Activated CD4-positive, alpha-beta T cell treated with anti-CD3 and anti-CD28 coated beads, Interleukin-2, amount 10 ng/mL, durations not matched to agents 7 days and 5 days (primary cell): ENCODE data around the gene MACROD1. TPM values are rescaled to one million over a fixed set of nuclear protein-coding genes. Genes with fewer than 3 reads are reported as not detected.

Experiments
- CTCF ChIA-PET: fragments of 350-600 bp; sonication (Branson Sonifier 250); formaldehyde crosslinking; loops from one replicate; lab custom pipeline; 2021; ENCODE audit warnings: antibody characterized with exemption; lab: Charles Lee
- POLR2A ChIA-PET: fragments of 350-600 bp; sonication (Branson Sonifier 250); formaldehyde crosslinking; loops from one replicate; lab custom pipeline; 2021; ENCODE audit warnings: antibody characterized with exemption; lab: Charles Lee
- DNase-seq: peaks from one replicate; pipeline ENCODE4 v3.0.0-alpha.2; 2020
- H3K27ac Mint-ChIP-seq: one replicate; pipeline ENCODE4 v1.8.0; 2021; ENCODE audit warnings: mild to moderate bottlenecking, moderate library complexity, mixed read lengths
- H3K27me3 Mint-ChIP-seq: one replicate; pipeline ENCODE4 v1.8.0; 2021; ENCODE audit warnings: mixed read lengths
- H3K36me3 Mint-ChIP-seq: one replicate; pipeline ENCODE4 v1.8.0; 2021; ENCODE audit warnings: low read depth, mixed read lengths
- H3K4me1 Mint-ChIP-seq: one replicate; pipeline ENCODE4 v1.8.0; 2021; ENCODE audit warnings: mixed read lengths
- H3K4me3 Mint-ChIP-seq: one replicate; pipeline ENCODE4 v1.8.0; 2021; ENCODE audit warnings: mild to moderate bottlenecking, moderate library complexity, mixed read lengths
- H3K9me3 Mint-ChIP-seq: one replicate; pipeline ENCODE4 v1.8.0; 2021; ENCODE audit warnings: mixed read lengths
- total RNA-seq, 2 experiments: library from RNA; stranded (reverse); gene quantifications; one replicate each; pipeline ENCODE4 v1.2.3, GENCODE V29; 2021

The MACROD1 gene
- total RNA-seq, 2 experiments from 2014 or later = 9.2 to 11.6 TPM

DNA sequence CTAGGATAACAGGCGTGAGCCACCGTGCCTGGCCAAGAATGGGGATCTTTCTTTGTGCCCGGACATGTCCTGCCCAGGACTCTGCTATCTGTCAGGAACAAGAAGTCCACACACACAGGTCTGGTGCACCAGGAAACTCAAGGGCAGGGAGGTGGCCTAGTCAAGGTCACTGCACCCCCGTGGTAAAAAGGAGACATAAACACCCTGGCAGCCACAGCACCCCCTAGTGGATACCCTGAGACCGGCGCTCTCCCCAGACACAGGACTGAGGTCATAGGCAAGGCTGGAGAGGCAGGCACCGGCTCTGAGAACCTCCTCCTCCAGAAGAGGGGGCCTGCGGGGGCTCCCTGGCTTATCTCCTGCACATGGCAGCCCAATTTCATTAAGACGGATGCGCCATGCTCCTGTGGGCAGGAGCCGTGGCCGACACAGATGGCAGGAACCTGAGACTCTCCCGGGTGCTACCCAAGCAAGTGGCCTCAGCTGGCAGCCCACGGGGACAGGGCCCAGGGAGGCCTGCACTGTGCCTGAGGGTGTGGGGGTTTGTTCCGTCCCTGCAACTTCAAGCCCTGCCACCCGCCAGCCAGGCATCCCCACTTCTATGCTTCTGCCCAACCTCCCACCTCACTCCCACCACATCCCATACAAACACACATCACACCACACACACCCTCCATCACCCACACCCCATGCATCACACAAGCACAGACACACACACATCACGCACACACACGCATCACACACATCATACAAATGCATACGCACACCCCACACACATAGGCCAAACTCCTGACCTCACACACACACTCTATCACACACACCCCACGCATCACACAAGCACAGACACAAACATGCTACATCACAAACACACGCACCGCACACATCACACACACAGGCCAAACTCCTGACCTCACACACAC is 19.6 kb downstream of the MACROD1 start:
- Mint-ChIP-seq H3K27me3 (no peaks in the 10 kb centered on the region), H3K4me3 (no peak overlapping the region), H3K4me1 (peaks cover 20% of the 10 kb centered on the region), H3K9me3 (no peaks in the 10 kb centered on the region), H3K27ac (peak overlapping the region; percentile 72), H3K36me3 (no peaks in the 10 kb centered on the region)
- DNase-seq = peak; percentile 78
- POLR2A ChIA-PET = interaction anchor here (0.6 kb wide), 1 partner anchor 147 kb away, joined by 5 read pairs; no protein-coding TSS in a partner anchor
- CTCF ChIA-PET = no interaction called here

DNA sequence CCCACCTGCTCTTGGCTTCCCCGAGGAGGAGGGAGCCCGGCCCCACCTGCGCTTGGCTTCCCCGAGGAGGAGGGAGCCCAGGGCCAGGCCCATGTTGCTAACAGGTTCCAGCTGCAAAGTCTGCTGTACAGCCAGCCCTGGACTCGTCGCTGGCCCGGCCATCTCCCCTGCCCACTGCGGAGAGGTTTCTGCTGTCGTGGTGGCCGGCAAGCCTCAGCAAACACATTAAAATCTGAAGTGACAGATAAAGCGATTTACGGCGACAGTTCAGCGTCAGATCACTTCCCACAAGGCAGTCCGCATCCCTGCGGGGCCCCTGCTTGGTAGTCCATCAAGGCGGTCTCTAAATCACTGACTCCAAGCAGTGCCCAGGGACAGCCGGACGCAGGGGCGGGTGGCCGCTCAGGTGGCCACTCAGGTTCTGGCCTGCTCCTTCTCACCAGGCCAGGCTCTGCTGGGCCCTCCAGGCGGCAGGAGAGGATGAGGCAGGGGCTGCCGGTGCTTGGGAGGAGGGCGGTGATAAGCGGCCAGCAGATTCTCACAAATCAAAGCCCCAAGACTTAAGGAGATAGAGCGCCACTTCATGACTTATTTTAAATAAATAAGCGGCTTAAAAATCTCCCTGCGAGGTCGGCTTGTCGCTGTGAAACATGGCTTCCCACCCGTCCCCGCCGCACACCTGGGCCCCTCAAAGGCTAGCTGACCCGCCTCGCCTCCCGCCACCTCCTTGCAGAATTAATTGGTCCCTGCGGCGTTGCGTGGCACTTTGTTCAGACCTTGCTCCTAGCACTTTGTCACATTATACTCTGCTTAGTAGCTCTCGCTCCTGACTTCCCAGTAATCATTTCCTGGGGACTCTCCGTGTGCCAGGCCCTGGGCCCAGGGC is 21.1 kb downstream of the MACROD1 start:
- Mint-ChIP-seq H3K36me3 (no peaks in the 10 kb centered on the region), H3K9me3 (no peaks in the 10 kb centered on the region), H3K4me3 (no peak overlapping the region), H3K27ac (no peak overlapping the region), H3K27me3 (no peaks in the 10 kb centered on the region), H3K4me1 (peaks cover 20% of the 10 kb centered on the region)
- ChIA-PET CTCF (no interaction called here), POLR2A (no interaction called here)
- no peak for DNase-seq

DNA sequence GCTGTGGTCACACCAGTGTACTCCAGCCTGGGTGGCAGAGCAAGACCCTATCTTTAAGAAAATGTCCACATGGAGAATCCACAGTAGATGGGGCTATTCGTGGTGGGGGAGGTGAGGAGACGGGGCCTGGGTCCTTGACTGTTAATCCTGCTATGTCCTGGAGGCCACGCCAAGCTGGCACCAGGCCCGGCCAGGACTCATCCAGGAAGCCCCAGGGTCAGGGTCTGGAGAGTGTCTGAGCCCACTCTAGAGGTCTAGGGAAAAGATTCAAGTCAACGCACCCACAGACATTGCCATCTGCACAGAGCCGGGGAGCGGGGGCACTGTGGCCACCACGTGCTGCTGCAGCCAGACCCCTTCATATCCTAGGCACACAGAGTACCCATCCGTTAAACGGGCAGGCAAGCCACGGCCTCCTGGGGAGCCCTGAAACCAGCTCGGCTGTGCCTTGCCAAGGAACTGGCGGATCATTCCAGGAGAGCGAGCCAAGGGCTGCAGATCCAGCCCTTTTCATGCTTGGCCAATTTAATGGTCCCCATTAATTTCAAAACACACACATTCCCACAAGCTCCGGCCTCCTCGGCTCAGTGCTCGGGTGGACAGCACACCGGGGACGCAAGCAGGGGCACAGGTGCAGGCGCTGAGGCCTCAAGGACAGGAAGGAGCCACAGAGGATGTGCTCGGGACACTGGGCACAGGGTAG is 24.7 kb downstream of the MACROD1 start:
- Mint-ChIP-seq H3K4me3 (no peak overlapping the region), H3K27me3 (no peaks in the 10 kb centered on the region), H3K9me3 (no peaks in the 10 kb centered on the region), H3K4me1 (peaks cover 14% of the 10 kb centered on the region), H3K36me3 (no peaks in the 10 kb centered on the region), H3K27ac (peak overlapping the region; percentile 25)
- ChIA-PET CTCF (no interaction called here), POLR2A (no interaction called here)
- DNase-seq = no peak

DNA sequence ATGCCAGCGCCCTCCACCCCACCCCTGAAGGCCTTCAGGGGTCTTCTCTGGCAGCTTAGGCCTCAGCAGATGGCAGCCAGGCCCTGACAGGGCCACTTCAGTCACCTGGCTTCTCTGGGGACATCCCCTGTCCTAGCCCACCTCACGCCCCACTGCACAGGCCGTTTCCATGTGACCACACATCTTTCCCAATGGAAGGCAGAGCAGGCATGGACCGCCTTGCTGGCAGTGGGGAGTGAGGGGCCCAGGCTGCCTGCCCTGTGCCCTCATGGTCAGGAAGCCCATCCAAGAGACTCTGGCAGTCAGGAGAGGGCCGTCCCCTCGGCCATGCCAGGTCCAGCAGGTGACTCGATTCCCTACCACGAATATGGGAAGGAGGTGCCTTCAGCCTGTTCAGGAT is 25.8 kb downstream of the MACROD1 start:
- POLR2A ChIA-PET = no interaction called here
- Mint-ChIP-seq H3K36me3 (no peaks in the 10 kb centered on the region), H3K27me3 (no peaks in the 10 kb centered on the region), H3K9me3 (no peaks in the 10 kb centered on the region), H3K4me3 (no peak overlapping the region), H3K4me1 (peaks cover 11% of the 10 kb centered on the region), H3K27ac (no peak overlapping the region)
- CTCF ChIA-PET = no interaction called here
- no peak for DNase-seq

DNA sequence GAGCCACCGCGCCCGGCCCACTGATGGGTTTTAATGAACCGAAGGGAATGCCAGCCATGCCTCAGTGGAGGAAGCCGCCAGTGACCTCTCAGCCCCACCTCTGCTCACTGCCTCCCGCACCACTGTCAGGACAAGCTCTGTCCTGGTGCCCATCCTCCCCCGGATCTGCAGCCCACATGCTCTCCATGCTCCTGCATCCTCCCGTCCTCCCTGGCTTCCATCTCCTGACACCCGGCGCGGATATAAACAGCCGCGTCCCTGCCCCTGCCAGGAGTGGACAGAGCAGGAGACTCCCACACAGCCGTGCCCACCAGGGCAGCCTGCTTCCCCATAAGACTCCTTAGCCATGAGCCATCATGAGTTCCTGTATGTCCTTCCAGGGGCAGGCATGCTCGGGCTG is 26.9 kb downstream of the MACROD1 start:
- peaks cover 10% of the 10 kb centered on the region for H3K4me1 Mint-ChIP-seq
- POLR2A ChIA-PET = no interaction called here

DNA sequence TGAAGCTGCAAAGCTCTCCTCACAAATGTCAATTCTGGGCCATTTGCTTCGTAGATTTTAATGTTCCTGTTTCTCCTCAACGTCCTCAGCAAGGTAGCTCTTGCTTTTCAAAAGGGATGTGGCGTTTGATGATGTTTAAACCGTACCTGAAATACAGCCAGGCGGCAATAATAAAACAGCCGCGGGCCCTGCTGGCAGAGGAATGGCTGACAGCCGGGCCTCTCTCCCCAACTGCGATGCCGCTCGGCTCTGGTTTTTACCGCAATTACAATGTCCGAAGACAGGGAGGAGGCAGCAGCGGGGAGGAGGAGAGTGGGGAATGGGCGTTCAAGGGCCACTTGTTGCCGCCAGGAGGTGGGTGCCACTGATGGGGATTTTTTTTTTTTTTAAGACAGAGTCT is 27.5 kb downstream of the MACROD1 start:
- ChIA-PET POLR2A (no interaction called here), CTCF (interaction anchor here (0.7 to 1.6 kb wide), 4 partner anchors 10 to 148 kb away, joined by 3 to 4 read pairs (median 3); no protein-coding TSS in a partner anchor)
- Mint-ChIP-seq H3K36me3 (no peaks in the 10 kb centered on the region), H3K27ac (no peak overlapping the region), H3K4me1 (peaks cover 3% of the 10 kb centered on the region), H3K4me3 (no peak overlapping the region), H3K9me3 (no peaks in the 10 kb centered on the region), H3K27me3 (no peaks in the 10 kb centered on the region)
- no peak for DNase-seq

More for the DNA sequence above, 26.9 kb downstream of the MACROD1 start:
- Mint-ChIP-seq H3K27me3 (no peaks in the 10 kb centered on the region), H3K9me3 (no peaks in the 10 kb centered on the region), H3K36me3 (no peaks in the 10 kb centered on the region), H3K4me3 (no peak overlapping the region), H3K27ac (no peak overlapping the region)
- no peak for DNase-seq
- CTCF ChIA-PET = interaction anchor here (0.7 to 1.1 kb wide), 3 partner anchors 60 to 148 kb away, joined by 3 read pairs; no protein-coding TSS in a partner anchor

DNA sequence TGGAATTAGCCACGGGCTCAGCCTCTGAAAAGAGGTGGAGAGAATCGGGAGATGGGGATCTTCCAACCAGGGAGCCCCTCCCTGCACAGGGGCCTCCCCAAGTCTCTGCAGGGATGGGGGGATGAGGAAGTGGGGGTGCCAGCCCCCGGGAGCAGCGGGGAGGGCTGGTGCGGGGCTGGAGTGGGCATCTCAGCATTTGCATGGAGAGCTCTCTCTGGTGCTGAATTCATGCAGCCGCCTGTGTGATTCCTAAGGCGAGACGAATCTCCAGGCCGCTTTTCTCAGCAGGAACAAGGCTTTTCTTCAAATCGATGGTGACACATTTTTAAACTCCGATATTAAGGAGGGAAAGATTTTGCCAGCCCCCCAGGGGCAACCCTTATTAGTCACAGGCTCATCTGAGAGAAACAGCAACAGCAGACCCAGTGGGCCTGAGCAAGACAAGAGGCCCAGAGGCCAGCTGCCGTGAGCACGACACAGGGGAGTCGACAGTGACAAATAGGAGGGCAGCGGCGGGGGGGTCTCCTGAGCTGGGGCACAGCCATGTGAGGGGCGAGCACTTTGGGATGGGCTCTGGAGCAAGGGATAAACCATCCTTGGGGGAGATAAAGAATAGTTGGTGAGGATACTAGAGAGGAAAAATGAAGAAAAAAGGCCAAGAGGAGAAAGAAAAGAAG is 29.0 kb downstream of the MACROD1 start:
- ChIA-PET POLR2A (no interaction called here), CTCF (interaction anchor here (1.0 to 1.6 kb wide), 3 partner anchors 11 to 136 kb away, joined by 3 to 4 read pairs (median 3); no protein-coding TSS in a partner anchor)
- H3K4me3 Mint-ChIP-seq = no peak overlapping the region
- H3K4me1 Mint-ChIP-seq = no peaks in the 10 kb centered on the region
- no peaks in the 10 kb centered on the region for H3K9me3 Mint-ChIP-seq
- H3K27me3 Mint-ChIP-seq = no peaks in the 10 kb centered on the region
- H3K27ac Mint-ChIP-seq = no peak overlapping the region
- no peak for DNase-seq
- no peaks in the 10 kb centered on the region for H3K36me3 Mint-ChIP-seq

DNA sequence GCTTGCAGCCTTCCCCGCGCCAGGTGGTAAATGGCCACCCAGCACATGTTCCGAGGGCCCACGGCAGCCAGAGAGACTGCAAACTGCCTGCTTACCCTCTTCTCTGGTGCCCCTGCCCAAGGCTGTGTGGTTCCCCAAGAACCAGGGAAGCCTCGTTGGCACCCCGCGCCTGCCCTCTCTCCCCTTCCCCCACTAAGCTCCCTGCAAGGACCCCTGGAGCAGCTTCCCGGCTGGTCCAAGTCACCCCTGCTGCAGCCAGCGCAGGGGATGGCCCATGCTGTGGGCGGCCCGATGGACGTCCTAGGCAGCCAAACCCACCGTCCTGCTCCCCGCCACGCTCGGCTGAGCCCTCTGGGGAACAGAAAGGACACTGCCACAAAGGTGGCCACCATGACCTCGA is 30.2 kb downstream of the MACROD1 start:
- no peaks in the 10 kb centered on the region for H3K36me3 Mint-ChIP-seq
- no peaks in the 10 kb centered on the region for H3K4me1 Mint-ChIP-seq
- ChIA-PET POLR2A (no interaction called here), CTCF (interaction anchor here (1.3 kb wide), 1 partner anchor 17 kb away, joined by 4 read pairs; no protein-coding TSS in a partner anchor)
- no peak for DNase-seq
- H3K4me3 Mint-ChIP-seq = no peak overlapping the region
- H3K27ac Mint-ChIP-seq = no peak overlapping the region
- H3K9me3 Mint-ChIP-seq = no peaks in the 10 kb centered on the region
- no peaks in the 10 kb centered on the region for H3K27me3 Mint-ChIP-seq

DNA sequence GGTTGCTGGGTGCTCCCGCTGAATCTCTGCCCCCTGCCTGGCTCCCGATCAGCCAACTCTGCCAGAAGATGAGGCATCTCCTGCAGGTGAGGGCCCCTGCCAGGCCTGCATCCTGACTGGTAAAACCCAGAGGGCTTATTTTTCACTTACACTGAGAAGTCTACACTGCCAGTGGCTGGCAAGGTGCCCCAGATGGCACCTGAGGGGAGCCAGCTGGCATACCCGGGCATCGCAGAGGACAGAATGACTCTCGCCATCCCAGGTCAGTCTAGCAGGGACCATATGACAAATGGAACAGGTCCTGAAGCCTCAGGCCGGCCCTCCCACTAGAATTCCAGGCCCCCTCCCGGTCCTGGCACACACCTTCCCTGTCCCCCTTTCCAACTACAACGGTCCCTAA is 30.9 kb downstream of the MACROD1 start:
- ChIA-PET POLR2A (no interaction called here), CTCF (interaction anchor here (1.3 kb wide), 1 partner anchor 18 kb away, joined by 4 read pairs; no protein-coding TSS in a partner anchor)
- no peaks in the 10 kb centered on the region for H3K9me3 Mint-ChIP-seq
- H3K4me3 Mint-ChIP-seq = no peak overlapping the region
- H3K27ac Mint-ChIP-seq = no peak overlapping the region
- H3K27me3 Mint-ChIP-seq = no peaks in the 10 kb centered on the region
- H3K4me1 Mint-ChIP-seq = no peaks in the 10 kb centered on the region
- DNase-seq = no peak
- H3K36me3 Mint-ChIP-seq = no peaks in the 10 kb centered on the region

DNA sequence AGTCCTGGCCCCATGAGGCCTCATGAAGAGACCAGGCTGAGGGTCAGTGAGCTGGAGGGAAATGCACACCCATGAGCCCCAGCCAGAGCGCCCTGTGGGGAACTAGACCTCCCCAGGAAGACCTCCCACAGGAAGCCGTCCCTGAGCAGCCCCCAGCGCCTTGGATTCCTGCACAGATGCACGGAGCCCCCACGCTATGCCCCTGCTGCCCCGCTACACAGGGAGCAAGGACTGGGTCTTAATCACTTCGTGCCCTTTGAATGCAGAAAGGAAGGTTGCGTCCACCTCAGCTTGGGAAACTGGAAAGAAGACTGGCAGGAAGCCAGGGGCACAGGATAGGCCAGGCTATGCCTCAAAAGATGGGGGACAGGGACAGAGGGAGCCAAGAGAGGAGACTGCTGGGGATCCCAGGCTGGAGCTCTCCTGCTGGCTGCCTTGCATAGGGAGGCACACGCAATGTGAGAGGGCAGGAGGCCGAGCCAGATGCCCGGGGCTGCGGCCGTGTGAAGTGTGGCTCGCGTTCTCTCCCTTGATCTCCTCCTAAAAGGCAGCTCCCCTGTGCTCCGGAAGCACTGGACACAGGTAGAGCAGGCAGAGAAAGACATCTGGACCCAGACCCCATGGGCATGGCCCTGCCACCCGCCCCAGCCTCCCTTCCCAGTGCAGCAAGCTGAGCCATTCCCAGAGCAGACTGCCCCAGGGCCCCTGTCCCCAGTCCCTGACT is 32.8 kb downstream of the MACROD1 start:
- Mint-ChIP-seq H3K27ac (no peak overlapping the region), H3K36me3 (no peaks in the 10 kb centered on the region), H3K4me1 (no peaks in the 10 kb centered on the region), H3K9me3 (no peaks in the 10 kb centered on the region), H3K4me3 (no peak overlapping the region), H3K27me3 (no peaks in the 10 kb centered on the region)
- no peak for DNase-seq
- CTCF ChIA-PET = no interaction called here
- POLR2A ChIA-PET = no interaction called here

DNA sequence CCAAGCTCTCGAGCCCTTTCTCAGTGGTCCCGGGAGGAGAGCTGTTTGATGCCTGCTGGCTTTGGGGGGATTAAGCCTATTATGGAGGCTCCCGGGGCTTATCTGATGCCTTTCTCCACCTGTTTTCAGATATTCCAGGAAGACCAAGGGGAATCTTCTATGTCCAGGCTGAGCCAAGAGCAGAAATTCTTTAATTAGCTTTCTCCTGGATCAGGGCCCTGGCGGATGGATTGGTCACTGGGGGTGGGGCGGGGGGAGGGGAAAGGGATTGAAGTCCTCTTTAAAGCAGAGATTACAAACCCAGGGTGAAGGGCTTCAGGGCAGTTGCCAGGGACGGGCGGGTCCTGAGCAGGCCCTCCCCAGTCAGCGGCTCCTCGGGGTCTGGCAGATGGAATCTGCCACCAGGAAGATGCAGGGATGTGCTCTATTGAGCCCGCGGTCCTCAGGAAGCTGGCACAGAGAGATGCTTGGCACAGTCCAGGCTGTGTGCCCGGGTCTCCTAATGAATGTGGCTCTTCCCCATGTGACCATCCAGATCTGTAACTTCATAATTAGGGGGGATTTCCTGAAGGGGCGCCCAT is 33.6 kb downstream of the MACROD1 start:
- Mint-ChIP-seq H3K4me1 (no peaks in the 10 kb centered on the region), H3K27ac (no peak overlapping the region), H3K9me3 (no peaks in the 10 kb centered on the region), H3K36me3 (no peaks in the 10 kb centered on the region), H3K27me3 (no peaks in the 10 kb centered on the region), H3K4me3 (no peak overlapping the region)
- POLR2A ChIA-PET = no interaction called here
- no peak for DNase-seq
- CTCF ChIA-PET = interaction anchor here (0.7 to 1.4 kb wide), 2 partner anchors 11 to 99 kb away, joined by 3 read pairs; no protein-coding TSS in a partner anchor
